SK-N-SH treated with all-trans-retinoic acid at 6 μM for 48 hours (cell line): Measurements from ENCODE around the gene TTC28.

ENCODE experiments used
- ATAC-seq: fragments of 200-7000 bp; cut with Tn5 transposase; 3 replicates; pipeline ENCODE4 v1.9.1; 2020; ENCODE audit warnings: mild to moderate bottlenecking, moderate library complexity
- BACH2 ChIP-seq: fragments of 250-450 bp; sonication (Bioruptor Pico); IDR thresholded peaks from 2 replicates; pipeline ENCODE4 v1.9.0; 2021; ENCODE audit warnings: mild to moderate bottlenecking, borderline replicate concordance
- ESRRG ChIP-seq: fragments of 250-450 bp; sonication (Bioruptor Pico); IDR thresholded peaks from 2 replicates; pipeline ENCODE4 v1.6.1; 2021; ENCODE audit warnings: mild to moderate bottlenecking
- GLIS3 ChIP-seq: fragments of 250-450 bp; sonication (Bioruptor Pico); IDR thresholded peaks from 2 replicates; pipeline ENCODE4 v1.5.0; 2020; ENCODE audit warnings: mild to moderate bottlenecking, moderate library complexity
- ISL1 ChIP-seq: fragments of 250-450 bp; sonication (Bioruptor Pico); IDR thresholded peaks from 2 replicates; pipeline ENCODE4 v2.1.2; 2022; ENCODE audit warnings: mild to moderate bottlenecking, moderate library complexity
- OSR1 ChIP-seq: fragments of 250-450 bp; sonication (Bioruptor Pico); IDR thresholded peaks from 2 replicates; pipeline ENCODE4 v1.8.0; 2022; ENCODE audit warnings: moderate library complexity, mild to moderate bottlenecking, inconsistent platforms
- PPARA ChIP-seq: fragments of 250-450 bp; sonication (Bioruptor Pico); IDR thresholded peaks from 2 replicates; pipeline ENCODE4 v1.5.0; 2020; ENCODE audit warnings: mild to moderate bottlenecking, borderline replicate concordance
- RARB ChIP-seq: fragments of 250-450 bp; sonication (Bioruptor Pico); IDR thresholded peaks from 2 replicates; pipeline ENCODE4 v1.8.0; 2021; ENCODE audit warnings: mild to moderate bottlenecking, moderate library complexity
- SNAI2 ChIP-seq: fragments of 250-450 bp; sonication (Bioruptor Pico); IDR thresholded peaks from 2 replicates; pipeline ENCODE4 v1.5.0; 2020; ENCODE audit warnings: mild to moderate bottlenecking, moderate library complexity
- TCF4 ChIP-seq: fragments of 250-450 bp; sonication (Bioruptor Pico); IDR thresholded peaks from 2 replicates; pipeline ENCODE4 v1.8.0; 2021; ENCODE audit warnings: mild to moderate bottlenecking, moderate library complexity, borderline replicate concordance
- TOX ChIP-seq: fragments of 250-450 bp; sonication (Bioruptor Pico); IDR thresholded peaks from 2 replicates; pipeline ENCODE4 v1.8.0; 2021; ENCODE audit warnings: mild to moderate bottlenecking, moderate library complexity, borderline replicate concordance
- ZC3H10 ChIP-seq: fragments of 250-450 bp; sonication (Bioruptor Pico); IDR thresholded peaks from 2 replicates; pipeline ENCODE4 v1.5.1; 2021; ENCODE audit warnings: mild to moderate bottlenecking, moderate library complexity
- ZFP3 ChIP-seq: fragments of 250-450 bp; sonication (Bioruptor Pico); IDR thresholded peaks from 2 replicates; pipeline ENCODE4 v1.5.0; 2020; ENCODE audit warnings: mild to moderate bottlenecking, moderate library complexity
- ZFP30 ChIP-seq: fragments of 450-650 bp; formaldehyde crosslinking; IDR thresholded peaks from 2 replicates; pipeline ENCODE4 v1.5.0; 2022; ENCODE audit warnings: mild to moderate bottlenecking, moderate library complexity
- ZNF565 ChIP-seq: fragments of 450-650 bp; formaldehyde crosslinking; conservative IDR thresholded peaks from 2 replicates; pipeline ENCODE4 v1.5.0; 2020; ENCODE audit warnings: low read depth, mild to moderate bottlenecking, moderate library complexity
- ZNF70 ChIP-seq: fragments of 450-650 bp; formaldehyde crosslinking; IDR thresholded peaks from 2 replicates; pipeline ENCODE4 v1.5.0; 2020; ENCODE audit warnings: mild to moderate bottlenecking, moderate library complexity
- ZNF8 ChIP-seq: fragments of 450-650 bp; formaldehyde crosslinking; IDR thresholded peaks from 2 replicates; pipeline ENCODE4 v1.5.0; 2020; ENCODE audit warnings: mild to moderate bottlenecking, moderate library complexity
- TF ChIP-seq, protein P1 (sequence below): fragments of 250-450 bp; sonication (Bioruptor Pico); IDR thresholded peaks from 2 replicates; pipeline ENCODE4 v1.8.0; 2020; ENCODE audit warnings: mild to moderate bottlenecking, moderate library complexity, borderline replicate concordance
- TF ChIP-seq, protein P2 (sequence below): fragments of 250-450 bp; sonication (Bioruptor Pico); IDR thresholded peaks from 2 replicates; pipeline ENCODE4 v1.5.1; 2020; ENCODE audit warnings: low read depth, mild to moderate bottlenecking, moderate library complexity
- TF ChIP-seq, protein P3 (sequence below): fragments of 250-450 bp; sonication (Bioruptor Pico); IDR thresholded peaks from 2 replicates; pipeline ENCODE4 v1.5.1; 2021; ENCODE audit warnings: mild to moderate bottlenecking, moderate library complexity

The TTC28 gene

DNA sequence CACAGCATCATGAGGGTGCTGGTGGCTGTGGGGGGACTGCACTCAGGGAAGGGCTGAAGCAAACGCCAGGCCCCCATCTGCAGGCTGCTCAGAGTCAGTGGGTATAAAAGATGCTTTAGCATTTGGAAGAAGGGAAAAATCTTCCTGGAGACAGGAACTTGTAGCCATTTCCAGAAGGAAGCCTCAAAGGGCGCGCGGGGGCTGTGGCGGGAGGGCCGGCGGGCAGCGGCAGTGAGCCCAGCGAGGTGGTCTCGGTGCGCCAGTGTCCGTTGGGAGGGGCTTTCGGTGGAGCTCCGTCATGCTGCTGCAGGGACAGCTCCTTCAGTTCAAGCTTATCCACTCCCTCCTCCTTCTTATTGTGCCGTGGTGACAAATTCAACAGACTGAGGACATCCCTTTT, 697.5 kb downstream of the TTC28 start (continued):
- TF ChIP-seq OSR1 (CRISPR knock-in tag): no peak
- no peak for TF ChIP-seq RARB (CRISPR knock-in tag)
- TF ChIP-seq SNAI2 (CRISPR knock-in tag): no peak
- no peak for TF ChIP-seq ZFP30 (CRISPR knock-in tag)
- TF ChIP-seq, protein P1, sequence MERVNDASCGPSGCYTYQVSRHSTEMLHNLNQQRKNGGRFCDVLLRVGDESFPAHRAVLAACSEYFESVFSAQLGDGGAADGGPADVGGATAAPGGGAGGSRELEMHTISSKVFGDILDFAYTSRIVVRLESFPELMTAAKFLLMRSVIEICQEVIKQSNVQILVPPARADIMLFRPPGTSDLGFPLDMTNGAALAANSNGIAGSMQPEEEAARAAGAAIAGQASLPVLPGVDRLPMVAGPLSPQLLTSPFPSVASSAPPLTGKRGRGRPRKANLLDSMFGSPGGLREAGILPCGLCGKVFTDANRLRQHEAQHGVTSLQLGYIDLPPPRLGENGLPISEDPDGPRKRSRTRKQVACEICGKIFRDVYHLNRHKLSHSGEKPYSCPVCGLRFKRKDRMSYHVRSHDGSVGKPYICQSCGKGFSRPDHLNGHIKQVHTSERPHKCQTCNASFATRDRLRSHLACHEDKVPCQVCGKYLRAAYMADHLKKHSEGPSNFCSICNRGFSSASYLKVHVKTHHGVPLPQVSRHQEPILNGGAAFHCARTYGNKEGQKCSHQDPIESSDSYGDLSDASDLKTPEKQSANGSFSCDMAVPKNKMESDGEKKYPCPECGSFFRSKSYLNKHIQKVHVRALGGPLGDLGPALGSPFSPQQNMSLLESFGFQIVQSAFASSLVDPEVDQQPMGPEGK (CRISPR knock-in tag): no peak
- TF ChIP-seq ZC3H10 (CRISPR knock-in tag): no peak
- TF ChIP-seq, all 23 proteins: peak for 0

- ATAC-seq: no peak
- no peak for TF ChIP-seq BACH2 (CRISPR knock-in tag)
- TF ChIP-seq, protein P2, sequence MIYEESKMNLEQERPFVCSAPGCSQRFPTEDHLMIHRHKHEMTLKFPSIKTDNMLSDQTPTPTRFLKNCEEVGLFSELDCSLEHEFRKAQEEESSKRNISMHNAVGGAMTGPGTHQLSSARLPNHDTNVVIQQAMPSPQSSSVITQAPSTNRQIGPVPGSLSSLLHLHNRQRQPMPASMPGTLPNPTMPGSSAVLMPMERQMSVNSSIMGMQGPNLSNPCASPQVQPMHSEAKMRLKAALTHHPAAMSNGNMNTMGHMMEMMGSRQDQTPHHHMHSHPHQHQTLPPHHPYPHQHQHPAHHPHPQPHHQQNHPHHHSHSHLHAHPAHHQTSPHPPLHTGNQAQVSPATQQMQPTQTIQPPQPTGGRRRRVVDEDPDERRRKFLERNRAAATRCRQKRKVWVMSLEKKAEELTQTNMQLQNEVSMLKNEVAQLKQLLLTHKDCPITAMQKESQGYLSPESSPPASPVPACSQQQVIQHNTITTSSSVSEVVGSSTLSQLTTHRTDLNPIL (CRISPR knock-in tag): no peak
- TF ChIP-seq ZNF8 (CRISPR knock-in tag): no peak
- no peak for TF ChIP-seq GLIS3 (CRISPR knock-in tag)
- TF ChIP-seq TCF4 (CRISPR knock-in tag): no peak
- no peak for TF ChIP-seq RARB (CRISPR knock-in tag)
- TF ChIP-seq TOX (CRISPR knock-in tag): no peak
- TF ChIP-seq ISL1 (CRISPR knock-in tag): no peak
- TF ChIP-seq ZFP3: no peak
- no peak for TF ChIP-seq ZNF565 (CRISPR knock-in tag)
- TF ChIP-seq OSR1 (CRISPR knock-in tag): no peak
- TF ChIP-seq, protein P1 (CRISPR knock-in tag): no peak
- TF ChIP-seq ZC3H10 (CRISPR knock-in tag): no peak
These were observed 699.1 kb downstream of the TTC28 start for GRCh38 chr22:27980424-27981148.

DNA sequence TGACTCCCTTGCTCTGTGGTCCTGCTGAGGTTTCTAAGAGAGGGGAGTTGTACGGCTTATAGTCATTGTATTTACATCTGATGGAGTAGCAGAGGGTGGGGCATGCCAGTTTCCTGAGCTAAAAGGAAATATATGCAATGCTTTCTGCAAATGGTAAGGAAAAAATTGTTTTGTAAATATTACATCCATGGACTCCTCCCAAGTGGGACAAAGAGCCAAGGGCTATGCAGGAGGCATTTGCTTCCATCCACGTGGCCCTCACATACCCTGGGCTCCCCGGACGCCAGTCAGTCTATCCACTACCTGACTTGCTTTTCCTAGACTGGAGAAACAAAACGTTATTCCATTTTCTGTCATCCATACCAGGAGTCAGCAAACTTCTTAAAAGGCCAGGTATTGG, 700.8 kb downstream of the TTC28 start:
- no peak for ATAC-seq
- TF ChIP-seq BACH2 (CRISPR knock-in tag) (no peak), PPARA (CRISPR knock-in tag) (no peak), ZFP3 (no peak), ZNF70 (CRISPR knock-in tag) (no peak), OSR1 (CRISPR knock-in tag) (no peak), ZC3H10 (CRISPR knock-in tag) (no peak), TCF4 (CRISPR knock-in tag) (no peak)
- TF ChIP-seq, protein P2 (CRISPR knock-in tag): no peak
- TF ChIP-seq, protein P3, sequence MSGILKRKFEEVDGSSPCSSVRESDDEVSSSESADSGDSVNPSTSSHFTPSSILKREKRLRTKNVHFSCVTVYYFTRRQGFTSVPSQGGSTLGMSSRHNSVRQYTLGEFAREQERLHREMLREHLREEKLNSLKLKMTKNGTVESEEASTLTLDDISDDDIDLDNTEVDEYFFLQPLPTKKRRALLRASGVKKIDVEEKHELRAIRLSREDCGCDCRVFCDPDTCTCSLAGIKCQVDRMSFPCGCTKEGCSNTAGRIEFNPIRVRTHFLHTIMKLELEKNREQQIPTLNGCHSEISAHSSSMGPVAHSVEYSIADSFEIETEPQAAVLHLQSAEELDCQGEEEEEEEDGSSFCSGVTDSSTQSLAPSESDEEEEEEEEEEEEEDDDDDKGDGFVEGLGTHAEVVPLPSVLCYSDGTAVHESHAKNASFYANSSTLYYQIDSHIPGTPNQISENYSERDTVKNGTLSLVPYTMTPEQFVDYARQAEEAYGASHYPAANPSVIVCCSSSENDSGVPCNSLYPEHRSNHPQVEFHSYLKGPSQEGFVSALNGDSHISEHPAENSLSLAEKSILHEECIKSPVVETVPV (CRISPR knock-in tag): no peak

GRCh38 chr22:27978317-27978716, 701.3 kb downstream of the TTC28 start:
- ATAC-seq: no peak

More at GRCh38 chr22:27978317-27978716, 701.3 kb downstream of the TTC28 start:
- TF ChIP-seq, protein P3 (CRISPR knock-in tag): no peak
- no peak for TF ChIP-seq ESRRG (CRISPR knock-in tag)
- TF ChIP-seq, protein P2 (CRISPR knock-in tag): no peak
- TF ChIP-seq TOX (CRISPR knock-in tag): no peak
- no peak for TF ChIP-seq OSR1 (CRISPR knock-in tag)
